Endothelial cell of umbilical vein (primary cell): ENCODE results near the gene CDK17. TPM values are rescaled to one million over a fixed set of nuclear protein-coding genes. Genes with fewer than 3 reads are reported as not detected.
"Not testable (repeated sequence)": the region's sequence is repeated elsewhere in the genome, so short reads cannot be mapped to it uniquely, and the experiment has no call there.

Experiments used
- BruUV-seq: library from RNA; stranded (reverse); fragments of 400-500 nt; replicated peaks from 2 replicates; lab custom pipeline; 2021; lab: Mats Ljungman, UMichigan
- CTCF ChIA-PET: fragments of 300-600, 350-600 bp; sonication (Branson Sonifier 250); formaldehyde crosslinking; loops from one replicate; lab custom pipeline; 2021; ENCODE audit warnings: antibody characterized with exemption, inconsistent platforms; lab: Charles Lee
- POLR2A ChIA-PET: fragments of 300-600, 350-600 bp; sonication (Branson Sonifier 250); formaldehyde crosslinking; loops from one replicate; lab custom pipeline; 2021; ENCODE audit warnings: antibody characterized with exemption, inconsistent platforms; lab: Charles Lee
- DNase-seq: peaks from one replicate; pipeline ENCODE4 v3.0.0-alpha.2; 2011; ENCODE audit warnings: low read depth, low spot score
- FAIRE-seq: peaks from 2 replicates; lab custom pipeline; 2011; peaks lifted over from hg19 to GRCh38; lab: Jason Lieb, UNC
- H2AFZ ChIP-seq: 2 replicates; pipeline ENCODE4 v1.6.0; 2012; ENCODE audit warnings: low read depth, low read length, control low read depth, inconsistent platforms
- H3K27ac ChIP-seq: 2 replicates; pipeline ENCODE4 v1.5.1; 2011; ENCODE audit warnings: low read depth, mild to moderate bottlenecking, control low read depth, low read length, moderate library complexity; ENCODE audit not compliant: insufficient read depth
- H3K27me3 ChIP-seq, 2 experiments: 2 replicates each; pipeline versions ENCODE4 v1.6.0 to v1.6.1; 2011; ENCODE audit warnings: low read length in 2 of 2, mixed read lengths in 1 of 2; ENCODE audit not compliant: control insufficient read depth in 2 of 2, insufficient read depth in 2 of 2
- H3K36me3 ChIP-seq, 2 experiments: 2 replicates in 1 of 2; 3 replicates in 1 of 2; pipeline ENCODE4 v1.5.1; 2011; ENCODE audit warnings: low read length in 2 of 2, mild to moderate bottlenecking in 1 of 2, moderate library complexity in 1 of 2; ENCODE audit not compliant: control insufficient read depth in 2 of 2, insufficient read depth in 2 of 2; ENCODE audit errors: extremely low read depth in 1 of 2
- H3K4me1 ChIP-seq: 3 replicates; pipeline ENCODE4 v1.5.1; 2011; ENCODE audit warnings: mild to moderate bottlenecking, low read length; ENCODE audit not compliant: control insufficient read depth, insufficient read depth; ENCODE audit errors: extremely low read depth
- H3K4me2 ChIP-seq: 2 replicates; pipeline ENCODE4 v1.6.1; 2011; ENCODE audit warnings: low read length, control low read depth, mixed read lengths; ENCODE audit not compliant: insufficient read depth
- H3K4me3 ChIP-seq, 3 experiments: fragments of 200-600 bp in 1 of 3; sonication (generic), shearing (Covaris generic) in 1 of 3; replicated peaks in 1 of 3; 2 replicates each; pipeline ENCODE4 v1.5.1; 2011 to 2016; ENCODE audit warnings: control low read depth in 3 of 3, low read length in 3 of 3, mild to moderate bottlenecking in 2 of 3, inconsistent platforms in 1 of 3, low read depth in 1 of 3, moderate library complexity in 1 of 3; ENCODE audit not compliant: insufficient read depth in 1 of 3
- H3K79me2 ChIP-seq: 2 replicates; pipeline ENCODE4 v1.6.0; 2012; ENCODE audit warnings: low read length, inconsistent platforms; ENCODE audit not compliant: control insufficient read depth, insufficient read depth
- H3K9ac ChIP-seq: replicated peaks from 2 replicates; pipeline ENCODE3; 2011; ENCODE audit warnings: low read length, control low read depth; ENCODE audit not compliant: insufficient read depth; ENCODE audit errors: extremely low read depth
- H3K9me1 ChIP-seq: replicated peaks from 3 replicates; pipeline ENCODE4 v1.6.0; 2011; ENCODE audit warnings: mild to moderate bottlenecking, low read length; ENCODE audit not compliant: control insufficient read depth, insufficient read depth; ENCODE audit errors: extremely low read depth
- H3K9me3 ChIP-seq: replicated peaks from 2 replicates; pipeline ENCODE4 v1.5.1; 2012; ENCODE audit warnings: low read length, inconsistent platforms; ENCODE audit not compliant: control insufficient read depth, insufficient read depth
- H4K20me1 ChIP-seq: replicated peaks from 2 replicates; pipeline ENCODE3; 2011; ENCODE audit warnings: mild to moderate bottlenecking, low read length; ENCODE audit not compliant: control insufficient read depth, insufficient read depth; ENCODE audit errors: extremely low read depth
- FOS ChIP-seq: IDR thresholded peaks from 2 replicates; pipeline ENCODE4 v1.6.1; 2011; ENCODE audit warnings: mild to moderate bottlenecking, low read length, moderate library complexity, borderline replicate concordance; ENCODE audit not compliant: insufficient read depth
- POLR2A ChIP-seq: IDR thresholded peaks from 2 replicates; pipeline ENCODE4 v1.6.1; 2012; ENCODE audit warnings: low read depth, mild to moderate bottlenecking, control low read depth, low read length
- dilution Hi-C: fragments of 300-500 bp; cut with MboI; formaldehyde crosslinking; loops from one replicate; pipeline ENCODE4 v1.15.0; 2019; ENCODE audit warnings: low sequenced_read_pairs; ENCODE audit not compliant: extremely low pct_ligation_motif_present
- intact Hi-C: fragments of 100-400 bp; cut with micrococcal nuclease; formaldehyde crosslinking; loops from one replicate; pipeline ENCODE4 v1.10.0; 2022
- polyA plus RNA-seq, 4 experiments: library from polyadenylated mRNA; depleted of rRNA in 3 of 4; stranded (reverse) in 3 of 4; unstranded in 1 of 4; fragments of >200 nt; gene quantifications; 2 replicates each; pipeline versions ENCODE4 v1.2.1 to v1.2.3, GENCODE V29; 2011 to 2012; ENCODE audit warnings: missing spikeins in 1 of 4
- total RNA-seq: library from RNA; stranded (reverse); gene quantifications from 2 replicates; pipeline ENCODE4 v1.2.3, GENCODE V29; 2021

CDK17 gene
- total and polyA plus RNA-seq, 2 donors (not counting 3 experiments of a cell fraction or from before 2014, with no cell fraction given): 61.1 to 176 TPM

GRCh38 chr12:96419576-96420276, 19.5 kb upstream of the CDK17 start:
- peak overlapping the region; percentile 68 for H3K9ac ChIP-seq
- intact Hi-C loops (loop anchor here (1.0 kb wide), 4 partner anchors 18 to 82 kb away; no protein-coding TSS in a partner anchor), dilution Hi-C loops (no loop called here)
- H3K36me3 ChIP-seq: no peaks in the 10 kb centered on the region
- H3K4me1 ChIP-seq: peaks cover 62% of the 10 kb centered on the region
- H4K20me1 ChIP-seq: no peaks in the 10 kb centered on the region
- TF ChIP-seq FOS (no peak), POLR2A (peak; percentile 44)
- peaks cover 2% of the 10 kb centered on the region for H3K79me2 ChIP-seq
- ChIA-PET CTCF (interaction anchor here (1.0 to 2.3 kb wide), 7 partner anchors 12 to 38 kb away, joined by 3 to 17 read pairs (median 7); partner anchors contain the start of gene CDK17), POLR2A (interaction anchor here (0.6 to 3.1 kb wide), 8 partner anchors 15 to 156 kb away, joined by 3 to 37 read pairs (median 3); partner anchors contain the start of gene CDK17)
- TSS peak; percentile 11 for BruUV-seq
- no peaks in the 10 kb centered on the region for H3K9me1 ChIP-seq
- H3K4me2 ChIP-seq: peak overlapping the region; percentile 68
- H3K27ac ChIP-seq: peak overlapping the region; percentile 99
- no peaks in the 10 kb centered on the region for H3K9me3 ChIP-seq
- no peak overlapping the region for H3K4me3 ChIP-seq
- peak; percentile 43 for DNase-seq
- H3K27me3 ChIP-seq: no peaks in the 10 kb centered on the region
- no peak for FAIRE-seq
- no peak overlapping the region for H2AFZ ChIP-seq

- peaks cover 57% of the 10 kb centered on the region for H3K4me1 ChIP-seq
- H3K36me3 ChIP-seq, H3K4me2 ChIP-seq, H3K9me3 ChIP-seq, intact Hi-C loops, DNase-seq, H3K27me3 ChIP-seq, H4K20me1 ChIP-seq, FAIRE-seq, H3K9ac ChIP-seq, H2AFZ ChIP-seq, POLR2A ChIA-PET, H3K4me3 ChIP-seq, H3K27ac ChIP-seq, dilution Hi-C loops, BruUV-seq, H3K9me1 ChIP-seq, H3K79me2 ChIP-seq: not testable (repeated sequence)
- CTCF ChIA-PET: interaction anchor here (1.4 to 2.3 kb wide), 2 partner anchors 12 to 17 kb away, joined by 3 to 8 read pairs; partner anchors contain the start of gene CDK17
Measured at GRCh38 chr12:96417688-96418087, 17.4 kb upstream of the CDK17 start.
